Kidney epithelial cell (primary cell): ENCODE data around the gene XAGE1B. TPM values are rescaled to one million over a fixed set of nuclear protein-coding genes. Genes with fewer than 3 reads are reported as not detected.
"Not testable (repeated sequence)": the region's sequence is repeated elsewhere in the genome, so short reads cannot be mapped to it uniquely, and the experiment has no call there.

Experiments
- DNase-seq: peaks from one replicate; pipeline ENCODE4 v3.0.0-alpha.2; 2010; ENCODE audit warnings: low read depth
- H3K27me3 ChIP-seq: 2 replicates; pipeline ENCODE4 v1.6.0; 2011; ENCODE audit warnings: low read length; ENCODE audit not compliant: control insufficient read depth, insufficient read depth
- H3K36me3 ChIP-seq: 2 replicates; pipeline ENCODE4 v1.5.1; 2011; ENCODE audit warnings: low read length; ENCODE audit not compliant: control insufficient read depth, insufficient read depth
- H3K4me3 ChIP-seq: 2 replicates; pipeline ENCODE4 v1.5.1; 2011; ENCODE audit warnings: low read depth, mild to moderate bottlenecking, control low read depth, low read length
- CTCF ChIP-seq: IDR thresholded peaks from 2 replicates; pipeline ENCODE4 v1.5.1; 2011; ENCODE audit warnings: mild to moderate bottlenecking, moderate library complexity, low read length, control low read depth, inconsistent platforms; ENCODE audit not compliant: insufficient read depth, poor library complexity, severe bottlenecking
- total RNA-seq: library from RNA; depleted of rRNA; stranded (reverse); fragments of >200 nt; gene quantifications from 2 replicates; pipeline ENCODE4 v1.2.3, GENCODE V29; 2015

Gene XAGE1B
- total RNA-seq, 1 donor from 2014 or later = not detected

GRCh38 chrX:52542311-52542710 is 25.4 kb upstream of the XAGE1B start:
- TF ChIP-seq CTCF = no peak
- Histone ChIP-seq H3K36me3 (no peaks in the 10 kb centered on the region), H3K4me3 (no peak overlapping the region), H3K27me3 (no peaks in the 10 kb centered on the region)
- no peak for DNase-seq

GRCh38 chrX:52541051-52541450 is 24.2 kb upstream of the XAGE1B start:
- not testable (repeated sequence) for H3K36me3 ChIP-seq, H3K27me3 ChIP-seq, H3K4me3 ChIP-seq, DNase-seq

GRCh38 chrX:52516110-52516986 is 515 bp downstream of the XAGE1B start:
- not testable (repeated sequence) for H3K4me3 ChIP-seq, H3K36me3 ChIP-seq, H3K27me3 ChIP-seq, DNase-seq

GRCh38 chrX:52511126-52511525 is 5.7 kb downstream of the XAGE1B start:
- H3K36me3 ChIP-seq, H3K4me3 ChIP-seq, DNase-seq, H3K27me3 ChIP-seq: not testable (repeated sequence)

GRCh38 chrX:52509916-52510315 is 6.9 kb downstream of the XAGE1B start:
- DNase-seq = no peak
- TF ChIP-seq CTCF = no peak
- H3K27me3 ChIP-seq = no peaks in the 10 kb centered on the region
- H3K36me3 ChIP-seq = no peaks in the 10 kb centered on the region
- H3K4me3 ChIP-seq = no peak overlapping the region

- no peaks in the 10 kb centered on the region for H3K27me3 ChIP-seq
- no peak for TF ChIP-seq CTCF
These were observed 9.5 kb downstream of the XAGE1B start for GRCh38 chrX:52507331-52507730.

GRCh38 chrX:52504551-52504950 is 12.3 kb downstream of the XAGE1B start:
- no peak for TF ChIP-seq CTCF
- Histone ChIP-seq H3K36me3 (no peaks in the 10 kb centered on the region), H3K4me3 (no peak overlapping the region), H3K27me3 (no peaks in the 10 kb centered on the region)
- DNase-seq = no peak

More at GRCh38 chrX:52507331-52507730, 9.5 kb downstream of the XAGE1B start:
- DNase-seq = no peak
- Histone ChIP-seq H3K36me3 (no peaks in the 10 kb centered on the region), H3K4me3 (no peak overlapping the region)

GRCh38 chrX:52501362-52501761 is 15.5 kb downstream of the XAGE1B start:
- not testable (repeated sequence) for H3K36me3 ChIP-seq, DNase-seq, H3K27me3 ChIP-seq, H3K4me3 ChIP-seq

GRCh38 chrX:52496419-52496772 is 20.5 kb downstream of the XAGE1B start:
- not testable (repeated sequence) for H3K36me3 ChIP-seq, DNase-seq, H3K4me3 ChIP-seq, H3K27me3 ChIP-seq

- H3K36me3 ChIP-seq, H3K4me3 ChIP-seq, H3K27me3 ChIP-seq, DNase-seq: not testable (repeated sequence)
These were observed 21.1 kb downstream of the XAGE1B start, which contains the start of gene XAGE1A for GRCh38 chrX:52495545-52496418. Gene XAGE1A, plus strand, starts transcription at chrX:52495808. Its CDS starts 1,554 bp downstream, at chrX:52497362.
